Stimulated activated CD4-positive, alpha-beta T cell treated with anti-CD3 and anti-CD28 coated beads, Interleukin-1b, Interleukin-23, amount 100 ng/mL, for 24 hours (primary cell): Measurements from ENCODE around the gene ERFL.
A peak's percentile ranks its signal among the peaks of the same experiment; 100 is the strongest.

Source experiments
- DNase-seq, 4 experiments: peaks; one replicate each; pipeline ENCODE4 v3.0.0-alpha.2; 2020; ENCODE audit warnings: low read depth in 4 of 4, low spot score in 1 of 4

Gene ERFL

GRCh38 chr19:41901707-41902360 lies 26.4 kb downstream of the ERFL start:
- no peak for DNase-seq

- DNase-seq, result no peak
These were observed 30.0 kb downstream of the ERFL start for GRCh38 chr19:41898235-41898634.

DNA sequence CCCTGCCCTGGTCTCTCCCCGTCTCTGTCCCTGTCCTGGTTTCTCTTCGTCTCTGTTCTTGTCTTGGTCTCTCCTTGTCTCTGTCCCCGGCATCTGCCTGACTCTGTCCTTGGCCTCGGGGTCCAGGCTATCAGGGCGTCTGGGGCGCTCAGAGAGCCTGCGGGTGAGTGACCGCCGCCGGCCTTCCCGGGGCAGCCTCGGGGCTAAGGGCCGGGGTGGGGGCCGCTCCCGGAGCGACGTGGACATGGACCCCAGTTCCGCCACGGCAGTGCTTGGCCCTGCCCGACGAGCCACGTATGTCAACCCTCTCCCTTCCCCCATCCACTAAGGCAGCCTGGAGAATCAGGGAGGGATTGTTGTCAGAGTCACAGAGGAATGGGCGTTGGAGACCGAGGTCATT lies 30.4 kb downstream of the ERFL start:
- no peak for DNase-seq

- DNase-seq, result no peak
These were observed 31.1 kb downstream of the ERFL start for GRCh38 chr19:41897181-41897580.

DNA sequence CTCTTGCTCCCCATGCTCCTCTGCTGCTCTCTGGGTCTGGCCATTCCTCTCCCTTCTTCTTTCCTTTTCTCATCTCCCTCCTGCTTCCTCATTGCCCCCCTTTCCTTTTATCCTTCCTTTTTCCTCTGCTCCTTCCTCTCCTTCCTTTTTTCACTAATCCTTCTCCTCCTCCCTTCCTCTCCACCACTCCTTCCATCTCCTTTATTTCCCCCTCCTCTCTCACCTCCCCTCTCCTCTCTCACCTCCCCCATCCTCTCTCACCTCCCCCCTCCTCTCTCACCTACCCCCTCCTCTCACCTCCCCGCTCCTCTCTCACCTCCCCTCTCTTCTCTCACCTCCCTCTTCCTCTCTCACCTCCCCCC lies 31.7 kb downstream of the ERFL start:
- DNase-seq, result no peak

- DNase-seq, result no peak
These were observed 32.3 kb downstream of the ERFL start for GRCh38 chr19:41895745-41896580.

- no peak for DNase-seq
These were observed 33.9 kb downstream of the ERFL start for GRCh38 chr19:41894350-41894749.

- DNase-seq, result no peak
These were observed 34.4 kb downstream of the ERFL start for GRCh38 chr19:41893899-41894298.

- no peak for DNase-seq
These were observed 35.9 kb downstream of the ERFL start for GRCh38 chr19:41892173-41892902.

DNA sequence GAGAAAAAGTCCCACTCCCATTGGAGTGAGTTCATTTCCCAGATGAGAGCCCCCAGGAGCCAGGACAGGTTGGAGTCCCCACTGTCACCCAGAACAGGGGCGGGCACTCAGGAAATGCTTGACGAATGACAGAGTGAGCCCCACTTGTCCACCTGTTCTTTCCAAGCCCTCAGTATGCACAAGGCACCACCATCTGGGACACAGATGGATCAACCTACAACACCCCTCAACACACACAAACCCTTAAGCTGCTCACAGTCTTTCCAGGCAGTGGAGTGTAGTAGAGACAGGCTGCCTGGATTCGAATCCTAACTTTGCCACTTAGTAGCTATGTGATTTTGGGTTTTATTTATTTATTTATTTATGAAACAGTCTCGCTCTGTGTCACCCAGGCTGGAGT lies 37.3 kb downstream of the ERFL start:
- DNase-seq, result no peak

GRCh38 chr19:41889896-41890295 lies 38.4 kb downstream of the ERFL start:
- no peak for DNase-seq

GRCh38 chr19:41888926-41889325 lies 39.3 kb downstream of the ERFL start:
- DNase-seq, result no peak

GRCh38 chr19:41887711-41888382 lies 40.4 kb downstream of the ERFL start:
- DNase-seq, result peak; percentile 54 to 82 (median 66)

GRCh38 chr19:41886761-41887710 lies 41.2 kb downstream of the ERFL start:
- DNase-seq, result peak in 1 of 4 experiments; percentile 59

GRCh38 chr19:41883821-41884733 lies 44.2 kb downstream of the ERFL start:
- peak; percentile 68 to 89 (median 76) for DNase-seq

DNA sequence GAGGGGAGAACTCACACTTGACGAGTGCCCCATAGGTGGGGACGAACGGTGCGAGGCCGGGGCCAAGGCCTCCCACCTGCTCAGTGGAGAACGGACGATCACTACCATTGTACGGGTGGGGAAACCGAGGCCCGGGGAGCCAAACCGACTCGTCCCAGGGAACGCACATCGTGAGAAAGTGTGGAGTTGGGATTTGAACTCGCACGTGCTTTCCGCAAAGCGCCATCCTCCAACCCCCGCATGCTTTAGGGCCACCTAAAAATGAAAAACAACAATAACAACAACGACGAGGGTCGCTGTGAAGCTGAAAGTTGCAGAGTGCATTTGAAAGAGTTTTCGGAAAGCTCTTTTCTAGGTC lies 44.8 kb downstream of the ERFL start:
- DNase-seq, result no peak

- peak in 1 of 4 experiments; percentile 47 for DNase-seq
These were observed 45.4 kb downstream of the ERFL start, which contains the start of gene ARHGEF1 for GRCh38 chr19:41882568-41883462. TSS of gene ARHGEF1 (plus strand) at chr19:41883184. CDS start at chr19:41888083, 4,899 bp downstream.

- no peak for DNase-seq
These were observed 47.9 kb downstream of the ERFL start for GRCh38 chr19:41880329-41880708.
